HepG2 (cell line): ENCODE measurements around the gene CD248. TPM values are rescaled to one million over a fixed set of nuclear protein-coding genes. Genes with fewer than 3 reads are reported as not detected.

Experiments
- ATF4 ChIP-seq, 2 experiments: fragments of 450-650 bp in 1 of 2; sonication (generic) in 1 of 2; formaldehyde crosslinking; IDR thresholded peaks; 2 replicates each; pipeline versions ENCODE4 v1.5.0 to v1.8.0; 2020 to 2022; ENCODE audit warnings: mild to moderate bottlenecking in 1 of 2, missing genetic modification reagents in 1 of 2
- CEBPB ChIP-seq: IDR thresholded peaks from 2 replicates; pipeline ENCODE4 v1.6.1; 2011; ENCODE audit warnings: low read depth, low read length, improper control_type of control experiment, borderline replicate concordance
- DNMT3B ChIP-seq: conservative IDR thresholded peaks from 2 replicates; pipeline ENCODE4 v1.6.1; 2016; ENCODE audit warnings: missing biosample characterization, control low read depth
- ELF3 ChIP-seq: IDR thresholded peaks from 2 replicates; pipeline ENCODE4 v1.6.1; 2016; ENCODE audit warnings: missing genetic modification reagents, missing compliant biosample characterization
- HIVEP1 ChIP-seq: sonication (generic); formaldehyde crosslinking; IDR thresholded peaks from 2 replicates; pipeline ENCODE4 v1.4.0; 2020; ENCODE audit warnings: mild to moderate bottlenecking, missing genetic modification reagents
- HNF4G ChIP-seq, 2 experiments: sonication (generic) in 1 of 2; formaldehyde crosslinking in 1 of 2; IDR thresholded peaks; 2 replicates each; pipeline versions ENCODE4 v1.4.0 to v1.6.1; 2011 to 2020; ENCODE audit warnings: borderline replicate concordance in 2 of 2, low read depth in 2 of 2, mild to moderate bottlenecking in 2 of 2, low read length in 1 of 2, missing genetic modification reagents in 1 of 2, moderate library complexity in 1 of 2
- HOXD1 ChIP-seq: sonication (generic); formaldehyde crosslinking; IDR thresholded peaks from 2 replicates; pipeline ENCODE4 v1.5.0; 2020; ENCODE audit warnings: missing genetic modification reagents
- NFE2L1 ChIP-seq: sonication (generic); formaldehyde crosslinking; IDR thresholded peaks from 2 replicates; pipeline ENCODE4 v1.4.0; 2020; ENCODE audit warnings: missing genetic modification reagents, mild to moderate bottlenecking, borderline replicate concordance
- PCBP2 ChIP-seq: fragments of 200-400 bp; formaldehyde crosslinking; optimal IDR thresholded peaks from 2 replicates; pipeline ENCODE3; 2018; ENCODE audit warnings: low read length, low read depth; ENCODE audit not compliant: poor library complexity, severe bottlenecking
- SKIL ChIP-seq: sonication (generic); formaldehyde crosslinking; IDR thresholded peaks from 2 replicates; pipeline ENCODE4 v1.8.0; 2022; ENCODE audit warnings: missing genetic modification reagents, mild to moderate bottlenecking, moderate library complexity, borderline replicate concordance
- STAG1 ChIP-seq: sonication (generic); formaldehyde crosslinking; IDR thresholded peaks from 2 replicates; pipeline ENCODE4 v1.4.0; 2020; ENCODE audit warnings: missing genetic modification reagents
- TRAFD1 ChIP-seq: sonication (generic); formaldehyde crosslinking; IDR thresholded peaks from 2 replicates; pipeline ENCODE4 v1.5.1; 2020; ENCODE audit warnings: missing genetic modification reagents, mild to moderate bottlenecking, borderline replicate concordance
- ZFP90 ChIP-seq: sonication (generic); formaldehyde crosslinking; IDR thresholded peaks from 2 replicates; pipeline ENCODE4 v1.8.0; 2022; ENCODE audit warnings: missing genetic modification reagents, mild to moderate bottlenecking, inconsistent platforms, borderline replicate concordance
- ZNF275 ChIP-seq: sonication (generic); formaldehyde crosslinking; IDR thresholded peaks from 2 replicates; pipeline ENCODE4 v1.8.0; 2022; ENCODE audit warnings: missing genetic modification reagents, mild to moderate bottlenecking, inconsistent platforms, borderline replicate concordance
- ZNF280D ChIP-seq: sonication (generic); formaldehyde crosslinking; IDR thresholded peaks from 2 replicates; pipeline ENCODE4 v1.5.1; 2020; ENCODE audit warnings: mild to moderate bottlenecking, missing genetic modification reagents
- ZNF652 ChIP-seq: IDR thresholded peaks from 2 replicates; pipeline ENCODE4 v1.6.1; 2016; ENCODE audit warnings: low read depth, borderline replicate concordance
- ZNF761 ChIP-seq: sonication (generic); formaldehyde crosslinking; conservative IDR thresholded peaks from 2 replicates; pipeline ENCODE4 v1.4.0; 2020; ENCODE audit warnings: mild to moderate bottlenecking, missing genetic modification reagents
- polyA plus RNA-seq, 8 experiments: library from polyadenylated mRNA; depleted of rRNA in 3 of 8; stranded (reverse) in 7 of 8; unstranded in 1 of 8; fragments of >200 nt; fragmentation: Illumina TruSeq in 4 of 8; extraction: Trizol in 4 of 8; gene quantifications; 2 replicates each; pipeline versions ENCODE4 v1.2.1 to v1.2.3, GENCODE V29; 2011 to 2016; ENCODE audit warnings: low read depth in 4 of 8, missing spikeins in 1 of 8, mixed read lengths in 1 of 8; ENCODE audit not compliant: insufficient read depth in 1 of 8
- total RNA-seq, 5 experiments: library from RNA; depleted of rRNA; stranded (reverse); fragments of >200 nt; fragmentation: Illumina TruSeq; extraction: Trizol; gene quantifications; 2 replicates each; pipeline ENCODE4 v1.2.3, GENCODE V29; 2016; ENCODE audit warnings: low read depth in 1 of 5

The CD248 gene
- total and polyA plus RNA-seq, 2 of the 13 experiments (the other 11 are each of a cell fraction or from before 2014, with no cell fraction given): 0.25 to 0.35 TPM

- TF ChIP-seq ZNF275 (CRISPR knock-in tag): no peak
- TF ChIP-seq HIVEP1: no peak; the same call in 1 of the 2 replicates
- no peak for TF ChIP-seq STAG1 (CRISPR knock-in tag)
- no peak for TF ChIP-seq PCBP2
- TF ChIP-seq SKIL: no peak
- TF ChIP-seq TRAFD1: no peak
- no peak; the same call in 1 of the 2 replicates for TF ChIP-seq ZNF280D (CRISPR knock-in tag)
- TF ChIP-seq CEBPB: no peak
- TF ChIP-seq ELF3: 0 out of 2 replicates have a peak, but pooled peaks have one; percentile 2
- no peak for TF ChIP-seq ZNF761 (CRISPR knock-in tag)
- TF ChIP-seq DNMT3B: no peak
- no peak for TF ChIP-seq ZNF652 (CRISPR knock-in tag)
- peak; percentile 65; the same call in 1 of the 2 replicates for TF ChIP-seq HNF4G (IDR thresholded peaks at IDR 0.05; ENCODE audit: borderline replicate concordance, low read depth, low read length)
- TF ChIP-seq HNF4G (CRISPR knock-in tag; IDR thresholded peaks at IDR 0.05; ENCODE audit: borderline replicate concordance, low read depth): no peak
- TF ChIP-seq NFE2L1 (CRISPR knock-in tag): no peak
- no peak for TF ChIP-seq ZFP90
- no peak for TF ChIP-seq ATF4 (CRISPR knock-in tag; IDR thresholded peaks at IDR 0.05)
- no peak for TF ChIP-seq HOXD1 (CRISPR knock-in tag)
These were observed 3.3 kb downstream of the CD248 start (continued) for GRCh38 chr11:66313321-66314185.
